ENCODE measurements around the gene TLE3.

- TF ChIP-seq, protein P1, sequence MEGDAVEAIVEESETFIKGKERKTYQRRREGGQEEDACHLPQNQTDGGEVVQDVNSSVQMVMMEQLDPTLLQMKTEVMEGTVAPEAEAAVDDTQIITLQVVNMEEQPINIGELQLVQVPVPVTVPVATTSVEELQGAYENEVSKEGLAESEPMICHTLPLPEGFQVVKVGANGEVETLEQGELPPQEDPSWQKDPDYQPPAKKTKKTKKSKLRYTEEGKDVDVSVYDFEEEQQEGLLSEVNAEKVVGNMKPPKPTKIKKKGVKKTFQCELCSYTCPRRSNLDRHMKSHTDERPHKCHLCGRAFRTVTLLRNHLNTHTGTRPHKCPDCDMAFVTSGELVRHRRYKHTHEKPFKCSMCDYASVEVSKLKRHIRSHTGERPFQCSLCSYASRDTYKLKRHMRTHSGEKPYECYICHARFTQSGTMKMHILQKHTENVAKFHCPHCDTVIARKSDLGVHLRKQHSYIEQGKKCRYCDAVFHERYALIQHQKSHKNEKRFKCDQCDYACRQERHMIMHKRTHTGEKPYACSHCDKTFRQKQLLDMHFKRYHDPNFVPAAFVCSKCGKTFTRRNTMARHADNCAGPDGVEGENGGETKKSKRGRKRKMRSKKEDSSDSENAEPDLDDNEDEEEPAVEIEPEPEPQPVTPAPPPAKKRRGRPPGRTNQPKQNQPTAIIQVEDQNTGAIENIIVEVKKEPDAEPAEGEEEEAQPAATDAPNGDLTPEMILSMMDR (IDR thresholded peaks at IDR 0.05), result no peak
- no peak for TF ChIP-seq EP300 (IDR thresholded peaks at IDR 0.05)
These were observed 47.9 kb downstream of the TLE3 start for GRCh38 chr15:70049701-70050301.
